PC-3 (cell line): ENCODE data around the gene C16orf95. TPM values are rescaled to one million over a fixed set of nuclear protein-coding genes. Genes with fewer than 3 reads are reported as not detected.

ENCODE experiments used
- ATAC-seq: fragments of 200-7000 bp; cut with Tn5 transposase; 2 replicates; pipeline ENCODE4 v1.9.1; 2020; ENCODE audit warnings: mild to moderate bottlenecking, moderate library complexity
- BruUV-seq: library from RNA; stranded (reverse); fragments of 400-500 nt; replicated peaks from 2 replicates; lab custom pipeline; 2021; lab: Mats Ljungman, UMichigan
- CTCF ChIA-PET: fragments of 300-600 bp; sonication (Branson Sonifier 250); formaldehyde crosslinking; loops from one replicate; lab custom pipeline; 2022; ENCODE audit warnings: antibody characterized with exemption; lab: Charles Lee
- POLR2A ChIA-PET: fragments of 300-600 bp; sonication (Branson Sonifier 250); formaldehyde crosslinking; loops from one replicate; lab custom pipeline; 2022; ENCODE audit warnings: antibody characterized with exemption; ENCODE audit not compliant: unreplicated experiment; lab: Charles Lee
- DNase-seq: peaks from one replicate; pipeline ENCODE4 v3.0.0-alpha.2; 2015
- H2AFZ ChIP-seq: fragments of 300-600 bp; sonication (generic); 2 replicates; pipeline ENCODE4 v1.6.0; 2016; ENCODE audit warnings: antibody characterized with exemption, low read length
- H3F3A ChIP-seq: fragments of 300-600 bp; sonication (generic); one replicate; pipeline ENCODE4 v1.6.0; 2017; ENCODE audit warnings: antibody characterized with exemption, low read length, control low read depth, mild to moderate bottlenecking; ENCODE audit not compliant: unreplicated experiment
- H3K27ac ChIP-seq: fragments of 300-600 bp; sonication (generic); 2 replicates; pipeline ENCODE4 v1.5.1; 2016; ENCODE audit warnings: mild to moderate bottlenecking, low read length
- H3K27me3 ChIP-seq: fragments of 300-600 bp; sonication (generic); 2 replicates; pipeline ENCODE4 v1.6.1; 2016; ENCODE audit warnings: low read length, mixed read lengths
- H3K36me3 ChIP-seq: fragments of 300-600 bp; sonication (generic); 2 replicates; pipeline ENCODE4 v1.6.1; 2016; ENCODE audit warnings: low read depth, mixed run types, low read length, mixed read lengths
- H3K4me1 ChIP-seq: fragments of 300-600 bp; sonication (generic); 2 replicates; pipeline ENCODE4 v1.5.1; 2016; ENCODE audit warnings: low read length; ENCODE audit not compliant: insufficient read depth
- H3K4me2 ChIP-seq: fragments of 300-600 bp; sonication (generic); 2 replicates; pipeline ENCODE4 v1.6.0; 2016; ENCODE audit warnings: low read length
- H3K4me3 ChIP-seq: fragments of 300-600 bp; sonication (generic); 2 replicates; pipeline ENCODE4 v1.5.1; 2016; ENCODE audit warnings: mild to moderate bottlenecking, low read length, mixed read lengths
- H3K79me2 ChIP-seq: fragments of 300-600 bp; sonication (generic); 2 replicates; pipeline ENCODE4 v1.6.1; 2017; ENCODE audit warnings: low read length, mixed read lengths
- H3K9ac ChIP-seq: fragments of 300-600 bp; sonication (generic); 2 replicates; pipeline ENCODE4 v1.6.0; 2016; ENCODE audit warnings: mild to moderate bottlenecking, low read length
- H3K9me2 ChIP-seq: fragments of 300-600 bp; sonication (generic); replicated peaks from 2 replicates; pipeline ENCODE4 v1.6.1; 2016; ENCODE audit warnings: mixed run types, low read length, mixed read lengths
- H3K9me3 ChIP-seq: fragments of 300-600 bp; sonication (generic); 2 replicates; pipeline ENCODE4 v1.6.1; 2016; ENCODE audit warnings: low read length, mixed read lengths
- H4K20me1 ChIP-seq: fragments of 300-600 bp; sonication (generic); 2 replicates; pipeline ENCODE4 v1.6.1; 2016; ENCODE audit warnings: low read length, mixed read lengths
- EZH2 ChIP-seq: fragments of 300-600 bp; sonication (generic); IDR thresholded peaks from one replicate; pipeline ENCODE4 v1.6.1; 2017; ENCODE audit warnings: antibody characterized with exemption, mild to moderate bottlenecking, low read length; ENCODE audit not compliant: unreplicated experiment
- EZH2phosphoT487 ChIP-seq: fragments of 300-600 bp; sonication (generic); IDR thresholded peaks from 2 replicates; pipeline ENCODE4 v1.6.1; 2018; ENCODE audit warnings: mild to moderate bottlenecking, antibody characterized with exemption, low read length, borderline replicate concordance
- intact Hi-C: fragments of 100-400 bp; cut with micrococcal nuclease; formaldehyde crosslinking; loops from 2 replicates; pipeline ENCODE4 v1.9.0; 2023
- total RNA-seq: library from RNA; depleted of rRNA; stranded (reverse); fragments of >200 nt; gene quantifications from 2 replicates; pipeline ENCODE4 v1.2.3, GENCODE V29; 2014
- TF ChIP-seq, protein P1 (sequence below): fragments of 300-600 bp; sonication (generic); conservative IDR thresholded peaks from 2 replicates; pipeline ENCODE4 v1.5.1; 2017; ENCODE audit warnings: antibody characterized with exemption, low read depth, mild to moderate bottlenecking, low read length

C16orf95 gene
- total RNA-seq, 1 experiment from 2014 or later, result 2.4 TPM

DNA sequence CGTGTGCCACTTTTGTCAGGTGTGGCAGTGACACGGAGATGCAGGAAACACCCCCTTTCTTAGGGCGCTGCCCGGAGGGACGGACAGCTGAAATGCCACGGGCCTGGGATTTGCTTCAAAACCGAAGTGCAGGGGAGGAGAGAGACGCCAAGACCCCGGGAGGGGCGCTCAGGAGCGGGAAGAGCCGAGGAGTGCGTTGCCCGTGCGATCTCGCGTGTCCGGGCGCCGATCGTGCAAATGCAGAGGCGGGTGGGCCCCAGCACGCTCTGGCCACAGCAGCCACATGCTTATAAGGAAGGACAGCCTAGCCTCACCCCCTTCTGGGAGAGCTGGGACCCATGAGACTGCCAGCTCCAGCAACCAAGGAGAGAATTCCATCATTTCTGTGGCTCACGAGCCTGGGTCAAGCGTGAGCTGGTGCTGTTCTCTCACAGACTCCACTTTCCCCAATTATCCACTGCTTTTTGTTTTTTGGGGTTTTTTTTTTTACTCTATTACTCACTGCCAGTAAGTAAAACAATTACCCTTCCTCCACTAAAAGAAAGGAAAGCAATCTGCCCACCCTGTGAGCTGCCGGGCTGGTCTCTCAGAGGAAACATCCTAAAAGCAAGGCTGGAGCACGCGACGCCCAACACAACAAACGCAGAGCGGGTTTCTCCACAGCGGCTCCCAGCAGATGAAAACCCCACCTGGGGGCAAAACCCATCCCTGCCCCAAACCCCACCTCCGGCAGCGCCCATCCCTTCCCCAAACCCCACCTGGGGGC lies 27.2 kb upstream of the C16orf95 start:
- Histone ChIP-seq H3K36me3 (no peaks in the 10 kb centered on the region), H3K79me2 (no peaks in the 10 kb centered on the region), H3K4me3 (no peak overlapping the region), H3K4me1 (no peaks in the 10 kb centered on the region), H4K20me1 (no peaks in the 10 kb centered on the region), H3K9ac (no peak overlapping the region), H3K27me3 (no peaks in the 10 kb centered on the region), H2AFZ (no peak overlapping the region), H3K27ac (no peak overlapping the region), H3K9me3 (no peaks in the 10 kb centered on the region), H3K9me2 (no peaks in the 10 kb centered on the region), H3K4me2 (no peak overlapping the region), H3F3A (no peaks in the 10 kb centered on the region)
- ATAC-seq (no peak), DNase-seq (no peak)
- ChIA-PET POLR2A (no interaction called here), CTCF (no interaction called here)
- no TSS peak for BruUV-seq
- TF ChIP-seq, protein P1, sequence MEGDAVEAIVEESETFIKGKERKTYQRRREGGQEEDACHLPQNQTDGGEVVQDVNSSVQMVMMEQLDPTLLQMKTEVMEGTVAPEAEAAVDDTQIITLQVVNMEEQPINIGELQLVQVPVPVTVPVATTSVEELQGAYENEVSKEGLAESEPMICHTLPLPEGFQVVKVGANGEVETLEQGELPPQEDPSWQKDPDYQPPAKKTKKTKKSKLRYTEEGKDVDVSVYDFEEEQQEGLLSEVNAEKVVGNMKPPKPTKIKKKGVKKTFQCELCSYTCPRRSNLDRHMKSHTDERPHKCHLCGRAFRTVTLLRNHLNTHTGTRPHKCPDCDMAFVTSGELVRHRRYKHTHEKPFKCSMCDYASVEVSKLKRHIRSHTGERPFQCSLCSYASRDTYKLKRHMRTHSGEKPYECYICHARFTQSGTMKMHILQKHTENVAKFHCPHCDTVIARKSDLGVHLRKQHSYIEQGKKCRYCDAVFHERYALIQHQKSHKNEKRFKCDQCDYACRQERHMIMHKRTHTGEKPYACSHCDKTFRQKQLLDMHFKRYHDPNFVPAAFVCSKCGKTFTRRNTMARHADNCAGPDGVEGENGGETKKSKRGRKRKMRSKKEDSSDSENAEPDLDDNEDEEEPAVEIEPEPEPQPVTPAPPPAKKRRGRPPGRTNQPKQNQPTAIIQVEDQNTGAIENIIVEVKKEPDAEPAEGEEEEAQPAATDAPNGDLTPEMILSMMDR, result no peak
- TF ChIP-seq EZH2phosphoT487 (no peak), EZH2 (no peak)
- intact Hi-C loops, result no loop called here

GRCh38 chr16:87343753-87344050 lies 26.5 kb upstream of the C16orf95 start:
- Histone ChIP-seq H3K9me3 (no peaks in the 10 kb centered on the region), H3K4me2 (no peak overlapping the region), H3K9me2 (no peaks in the 10 kb centered on the region), H3K79me2 (no peaks in the 10 kb centered on the region), H3K36me3 (no peaks in the 10 kb centered on the region), H4K20me1 (no peaks in the 10 kb centered on the region), H3F3A (no peaks in the 10 kb centered on the region), H3K9ac (no peak overlapping the region), H3K27me3 (no peaks in the 10 kb centered on the region), H3K4me3 (no peak overlapping the region), H3K27ac (no peak overlapping the region), H3K4me1 (no peaks in the 10 kb centered on the region), H2AFZ (no peak overlapping the region)
- DNase-seq (no peak), ATAC-seq (no peak)
- BruUV-seq, result no TSS peak
- ChIA-PET CTCF (no interaction called here), POLR2A (no interaction called here)
- no peak for TF ChIP-seq EZH2phosphoT487
- TF ChIP-seq, protein P1, result no peak
- TF ChIP-seq EZH2, result no peak
- intact Hi-C loops, result no loop called here

DNA sequence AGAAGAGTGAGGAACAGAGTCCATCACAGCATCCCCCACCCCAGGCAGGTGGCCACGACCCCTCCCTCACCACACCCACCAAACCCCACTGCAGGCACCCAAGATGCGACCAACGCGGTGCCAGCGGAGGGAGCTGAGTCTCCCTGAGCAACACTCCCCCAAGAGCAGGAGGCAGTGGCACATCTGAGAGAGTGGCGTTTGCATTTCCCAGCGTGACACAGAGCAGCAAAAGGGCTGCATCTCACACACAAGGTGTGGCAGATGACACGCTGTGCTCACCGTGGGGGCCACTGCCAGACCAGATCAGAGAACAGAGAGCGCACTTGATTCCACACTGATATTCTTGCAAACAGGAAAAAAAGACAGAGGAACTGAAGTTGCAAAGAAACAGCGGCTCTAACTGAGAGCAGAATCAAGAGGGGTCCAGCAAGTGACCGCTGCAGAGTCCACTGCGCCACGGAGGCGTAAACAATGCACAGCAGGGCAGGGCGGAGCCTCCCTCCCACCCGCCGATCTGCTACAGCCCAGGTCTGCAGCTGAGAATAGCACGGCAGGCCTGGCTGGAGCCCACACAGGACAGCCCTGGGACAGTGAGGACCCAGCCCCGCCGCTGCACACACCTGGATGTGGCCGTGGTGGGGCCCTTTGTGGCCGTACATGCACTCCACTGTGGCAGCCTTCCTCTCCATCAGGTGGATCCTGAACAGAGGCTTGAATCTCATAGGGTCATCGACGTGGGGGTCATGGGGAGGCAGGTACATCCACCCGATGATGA lies 26.0 kb upstream of the C16orf95 start:
- no TSS peak for BruUV-seq
- no peak overlapping the region for H3K4me3 ChIP-seq
- ATAC-seq (no peak), DNase-seq (no peak)
- H3K9me2 ChIP-seq, result no peaks in the 10 kb centered on the region
- H4K20me1 ChIP-seq, result no peaks in the 10 kb centered on the region
- H3K36me3 ChIP-seq, result no peaks in the 10 kb centered on the region
- TF ChIP-seq, protein P1, result no peak
- no peak for TF ChIP-seq EZH2
- TF ChIP-seq EZH2phosphoT487, result no peak
- no peaks in the 10 kb centered on the region for H3K4me1 ChIP-seq
- no peak overlapping the region for H3K27ac ChIP-seq
- CTCF ChIA-PET, result no interaction called here
- POLR2A ChIA-PET, result no interaction called here
- no peak overlapping the region for H2AFZ ChIP-seq
- no peaks in the 10 kb centered on the region for H3K9me3 ChIP-seq
- no peak overlapping the region for H3K9ac ChIP-seq
- H3K27me3 ChIP-seq, result no peaks in the 10 kb centered on the region
- intact Hi-C loops, result no loop called here
- no peaks in the 10 kb centered on the region for H3K79me2 ChIP-seq
- H3F3A ChIP-seq, result no peaks in the 10 kb centered on the region
- no peak overlapping the region for H3K4me2 ChIP-seq
